NCI-H526 (cell line): ENCODE measurements around the gene SGTA.
"Not testable (repeated sequence)": the region's sequence is repeated elsewhere in the genome, so short reads cannot be mapped to it uniquely, and the experiment has no call there.

Source experiments
- DNase-seq, 2 experiments: peaks; one replicate each; lab custom pipeline; 2025; lab: John Stamatoyannopoulos, UW

Gene SGTA

GRCh38 chr19:2726904-2727639, 56.0 kb downstream of the SGTA start:
- DNase-seq = no peak

- no peak for DNase-seq
Measured at GRCh38 chr19:2726160-2726855, 56.8 kb downstream of the SGTA start.

- DNase-seq = no peak
Measured at GRCh38 chr19:2724148-2724557, 58.9 kb downstream of the SGTA start.

GRCh38 chr19:2723747-2724146, 59.3 kb downstream of the SGTA start:
- no peak for DNase-seq

- DNase-seq = no peak
Measured at GRCh38 chr19:2723345-2723715, 59.7 kb downstream of the SGTA start.

GRCh38 chr19:2722541-2723344, 60.3 kb downstream of the SGTA start:
- DNase-seq = no peak

- no peak for DNase-seq
Measured at GRCh38 chr19:2721570-2722540, 61.2 kb downstream of the SGTA start.

- DNase-seq = peak in 1 of 2 experiments; percentile 22
Measured at GRCh38 chr19:2720777-2721569, 62.1 kb downstream of the SGTA start, which contains the start of gene DIRAS1. Gene DIRAS1 (minus strand): TSS chr19:2721372. CDS start chr19:2717806, 3,566 bp downstream.

GRCh38 chr19:2719920-2720776, 62.9 kb downstream of the SGTA start:
- DNase-seq = peak in 1 of 2 experiments; percentile 19

GRCh38 chr19:2719232-2719735, 63.8 kb downstream of the SGTA start:
- DNase-seq = no peak

- DNase-seq = no peak
Measured at GRCh38 chr19:2717638-2718541, 65.2 kb downstream of the SGTA start.

GRCh38 chr19:2716722-2717637, 66.1 kb downstream of the SGTA start:
- DNase-seq = no peak

GRCh38 chr19:2716275-2716650, 66.8 kb downstream of the SGTA start:
- DNase-seq = no peak

GRCh38 chr19:2715470-2716274, 67.4 kb downstream of the SGTA start:
- DNase-seq = no peak

- DNase-seq = no peak
Measured at GRCh38 chr19:2714531-2715269, 68.4 kb downstream of the SGTA start.

GRCh38 chr19:2714102-2714501, 69.0 kb downstream of the SGTA start:
- not testable (repeated sequence) for DNase-seq
